Parathyroid adenoma (tissue), 2 donors: ENCODE data around the gene CRMP1.
"Not testable (repeated sequence)": the region's sequence is repeated elsewhere in the genome, so short reads cannot be mapped to it uniquely, and the experiment has no call there.

Experiments used
- H2AFZ ChIP-seq: fragments of 300-600 bp; sonication (generic); one replicate; pipeline ENCODE4 v1.7.0; 2017; ENCODE audit warnings: antibody characterized with exemption, mild to moderate bottlenecking
- H3K27ac ChIP-seq: fragments of 300-600 bp; sonication (generic); one replicate; pipeline ENCODE4 v1.7.0; 2017
- H3K27me3 ChIP-seq: fragments of 300-600 bp; sonication (generic); one replicate; pipeline ENCODE4 v1.7.0; 2017; ENCODE audit warnings: low read length; ENCODE audit not compliant: control insufficient read depth, insufficient read depth
- H3K36me3 ChIP-seq: fragments of 300-600 bp; sonication (generic); one replicate; pipeline ENCODE4 v1.7.0; 2017; ENCODE audit warnings: low read length; ENCODE audit not compliant: control insufficient read depth, insufficient read depth
- H3K4me1 ChIP-seq: fragments of 300-600 bp; sonication (generic); one replicate; pipeline ENCODE4 v1.7.0; 2017; ENCODE audit warnings: control low read depth
- H3K4me2 ChIP-seq: fragments of 300-600 bp; sonication (generic); one replicate; pipeline ENCODE4 v1.7.0; 2017; ENCODE audit warnings: low read length
- H3K4me3 ChIP-seq: fragments of 300-600 bp; sonication (generic); one replicate; pipeline ENCODE4 v1.7.0; 2017; ENCODE audit warnings: low read depth, low read length
- H3K79me2 ChIP-seq: fragments of 300-600 bp; sonication (generic); one replicate; pipeline ENCODE4 v1.7.0; 2017; ENCODE audit warnings: control low read depth
- H3K9ac ChIP-seq: fragments of 300-600 bp; sonication (generic); one replicate; pipeline ENCODE4 v1.7.0; 2017; ENCODE audit warnings: mild to moderate bottlenecking
- H3K9me3 ChIP-seq: fragments of 300-600 bp; sonication (generic); one replicate; pipeline ENCODE4 v1.7.0; 2017; ENCODE audit warnings: low read length; ENCODE audit not compliant: control insufficient read depth
- TF ChIP-seq, protein P1 (sequence below): fragments of 300-600 bp; sonication (generic); IDR thresholded peaks from one replicate; pipeline ENCODE4 v1.7.0; 2017; ENCODE audit warnings: antibody characterized with exemption, mild to moderate bottlenecking
- donor health status: primary hyperparathyroidism.

Gene CRMP1

GRCh38 chr4:5857199-5857598 is 35.7 kb downstream of the CRMP1 start:
- Histone ChIP-seq H3K36me3 (no peaks in the 10 kb centered on the region), H3K4me3 (no peak overlapping the region), H3K27me3 (no peaks in the 10 kb centered on the region), H3K4me2 (no peak overlapping the region), H3K4me1 (no peaks in the 10 kb centered on the region), H3K9me3 (no peaks in the 10 kb centered on the region), H2AFZ (no peak overlapping the region), H3K79me2 (no peaks in the 10 kb centered on the region), H3K27ac (no peak overlapping the region), H3K9ac (no peak overlapping the region)
- TF ChIP-seq, protein P1, sequence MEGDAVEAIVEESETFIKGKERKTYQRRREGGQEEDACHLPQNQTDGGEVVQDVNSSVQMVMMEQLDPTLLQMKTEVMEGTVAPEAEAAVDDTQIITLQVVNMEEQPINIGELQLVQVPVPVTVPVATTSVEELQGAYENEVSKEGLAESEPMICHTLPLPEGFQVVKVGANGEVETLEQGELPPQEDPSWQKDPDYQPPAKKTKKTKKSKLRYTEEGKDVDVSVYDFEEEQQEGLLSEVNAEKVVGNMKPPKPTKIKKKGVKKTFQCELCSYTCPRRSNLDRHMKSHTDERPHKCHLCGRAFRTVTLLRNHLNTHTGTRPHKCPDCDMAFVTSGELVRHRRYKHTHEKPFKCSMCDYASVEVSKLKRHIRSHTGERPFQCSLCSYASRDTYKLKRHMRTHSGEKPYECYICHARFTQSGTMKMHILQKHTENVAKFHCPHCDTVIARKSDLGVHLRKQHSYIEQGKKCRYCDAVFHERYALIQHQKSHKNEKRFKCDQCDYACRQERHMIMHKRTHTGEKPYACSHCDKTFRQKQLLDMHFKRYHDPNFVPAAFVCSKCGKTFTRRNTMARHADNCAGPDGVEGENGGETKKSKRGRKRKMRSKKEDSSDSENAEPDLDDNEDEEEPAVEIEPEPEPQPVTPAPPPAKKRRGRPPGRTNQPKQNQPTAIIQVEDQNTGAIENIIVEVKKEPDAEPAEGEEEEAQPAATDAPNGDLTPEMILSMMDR: no peak

DNA sequence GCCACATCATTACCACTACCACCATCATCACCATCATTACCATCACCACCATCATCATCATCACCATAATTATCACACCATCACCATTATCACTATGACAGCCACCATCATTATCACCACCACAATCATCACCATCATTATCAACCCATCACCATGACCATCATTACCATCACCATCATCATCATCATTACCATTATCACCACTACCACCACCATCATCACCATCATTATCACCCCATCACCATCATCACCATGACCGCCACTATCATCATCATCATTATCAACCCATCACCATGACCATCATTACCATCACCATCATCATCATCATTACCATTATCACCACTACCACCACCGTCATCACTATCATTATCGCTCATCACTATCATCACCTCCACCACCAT is 36.5 kb downstream of the CRMP1 start:
- H3K4me1 ChIP-seq, H3K4me3 ChIP-seq, H2AFZ ChIP-seq, H3K36me3 ChIP-seq, H3K4me2 ChIP-seq, H3K27me3 ChIP-seq, H3K27ac ChIP-seq, H3K9ac ChIP-seq, H3K79me2 ChIP-seq, H3K9me3 ChIP-seq: not testable (repeated sequence)

GRCh38 chr4:5854929-5855328 is 38.0 kb downstream of the CRMP1 start:
- Histone ChIP-seq H3K4me3 (no peak overlapping the region), H3K79me2 (no peaks in the 10 kb centered on the region), H2AFZ (no peak overlapping the region), H3K27me3 (no peaks in the 10 kb centered on the region), H3K27ac (no peak overlapping the region), H3K9ac (no peak overlapping the region), H3K4me1 (no peaks in the 10 kb centered on the region), H3K9me3 (no peaks in the 10 kb centered on the region), H3K36me3 (no peaks in the 10 kb centered on the region), H3K4me2 (no peak overlapping the region)
- TF ChIP-seq, protein P1: no peak

DNA sequence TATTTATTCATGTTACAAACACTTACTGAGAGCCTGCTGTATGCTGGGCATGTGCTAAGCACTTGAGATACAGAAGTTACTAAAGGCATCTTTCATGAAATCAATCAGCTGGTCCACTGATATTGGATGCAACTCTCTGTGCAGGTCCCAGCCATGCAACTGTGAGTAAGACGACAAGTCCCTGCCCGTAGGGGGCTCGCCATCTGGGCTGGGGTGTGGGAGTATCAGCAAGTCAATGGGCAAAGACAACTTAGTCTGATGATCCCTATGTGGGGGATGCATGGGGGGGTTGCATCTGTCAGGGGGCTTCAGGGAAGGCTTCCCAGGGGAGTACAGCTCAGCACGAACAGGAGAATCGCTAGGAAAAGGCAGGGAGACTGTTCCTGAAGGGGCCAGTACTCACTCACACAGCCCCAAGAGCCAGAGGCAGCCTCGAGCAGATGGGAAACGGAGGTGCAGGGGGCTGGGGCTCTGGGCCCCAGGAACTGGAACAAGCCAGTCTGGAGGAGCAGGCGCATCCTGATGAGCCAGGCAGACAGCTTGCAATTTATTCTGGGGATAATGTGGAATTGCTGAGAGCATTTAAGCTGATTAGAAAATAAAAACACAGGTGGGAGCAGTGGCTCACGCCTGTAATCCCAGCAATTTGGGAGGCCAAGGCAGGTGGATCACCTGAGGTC is 40.2 kb downstream of the CRMP1 start:
- TF ChIP-seq, protein P1: no peak
- Histone ChIP-seq H3K4me3 (no peak overlapping the region), H3K9me3 (no peaks in the 10 kb centered on the region)

GRCh38 chr4:5851637-5852301 is 41.1 kb downstream of the CRMP1 start:
- H3K9ac ChIP-seq: no peak overlapping the region
- no peaks in the 10 kb centered on the region for H3K9me3 ChIP-seq
- no peaks in the 10 kb centered on the region for H3K79me2 ChIP-seq
- no peak overlapping the region for H3K4me2 ChIP-seq
- no peaks in the 10 kb centered on the region for H3K36me3 ChIP-seq
- H3K27me3 ChIP-seq: no peaks in the 10 kb centered on the region
- no peaks in the 10 kb centered on the region for H3K4me1 ChIP-seq
- no peak overlapping the region for H3K4me3 ChIP-seq
- H2AFZ ChIP-seq: no peak overlapping the region
- H3K27ac ChIP-seq: no peak overlapping the region
- TF ChIP-seq, protein P1: no peak

More for the DNA sequence above, 40.2 kb downstream of the CRMP1 start:
- no peaks in the 10 kb centered on the region for H3K79me2 ChIP-seq
- H2AFZ ChIP-seq: no peak overlapping the region
- H3K27ac ChIP-seq: no peak overlapping the region
- no peaks in the 10 kb centered on the region for H3K4me1 ChIP-seq
- H3K36me3 ChIP-seq: no peaks in the 10 kb centered on the region
- H3K9ac ChIP-seq: no peak overlapping the region
- no peak overlapping the region for H3K4me2 ChIP-seq
- no peaks in the 10 kb centered on the region for H3K27me3 ChIP-seq
